Astrocyte of the cerebellum (primary cell): Measurements from ENCODE around the gene UST.

Experiments used
- DNase-seq: peaks from one replicate; pipeline ENCODE4 v3.0.0-alpha.2; 2011; ENCODE audit warnings: low read depth
- H3K4me3 ChIP-seq: 2 replicates; pipeline ENCODE4 v1.5.1; 2011; ENCODE audit warnings: mild to moderate bottlenecking, low read depth, low read length, moderate library complexity
- CTCF ChIP-seq: IDR thresholded peaks from 2 replicates; pipeline ENCODE4 v1.5.1; 2012; ENCODE audit warnings: low read length, low read depth, moderate library complexity, mild to moderate bottlenecking; ENCODE audit errors: missing control alignments
- in situ Hi-C: cut with HindIII; loops from 2 replicates; pipeline ENCODE4 v1.10.0; 2017; ENCODE audit warnings: low sequenced_read_pairs

UST gene

DNA sequence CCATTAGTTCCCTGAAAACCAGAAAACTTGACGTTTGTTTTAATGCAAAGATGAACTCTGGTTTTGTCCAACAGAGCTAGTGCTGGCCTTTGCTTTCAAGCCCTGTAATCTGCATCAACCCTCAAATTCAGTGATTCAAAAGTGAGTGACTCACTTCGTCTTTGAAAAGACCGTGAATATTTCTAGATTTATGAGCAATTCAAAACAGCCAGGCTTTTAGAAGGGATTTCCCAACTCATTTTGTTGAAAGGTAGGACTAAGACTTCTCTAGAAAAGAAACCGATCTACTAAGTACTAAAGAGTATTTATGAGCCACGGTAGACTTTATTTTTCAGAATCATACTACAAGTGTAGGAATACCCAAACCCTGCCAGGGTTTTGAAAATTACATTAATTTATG, 121.5 kb downstream of the UST start:
- no peak for TF ChIP-seq CTCF
- no peak overlapping the region for H3K4me3 ChIP-seq
- in situ Hi-C loops = no loop called here
- DNase-seq = peak; percentile 44

- no peak for DNase-seq
- TF ChIP-seq CTCF = no peak
- no peak overlapping the region for H3K4me3 ChIP-seq
- in situ Hi-C loops = no loop called here
Observed at GRCh38 chr6:148868901-148869300, 122.1 kb downstream of the UST start.

GRCh38 chr6:148869585-148869984, 122.8 kb downstream of the UST start:
- peak; percentile 64 for DNase-seq
- in situ Hi-C loops = no loop called here
- no peak for TF ChIP-seq CTCF
- H3K4me3 ChIP-seq = no peak overlapping the region

DNA sequence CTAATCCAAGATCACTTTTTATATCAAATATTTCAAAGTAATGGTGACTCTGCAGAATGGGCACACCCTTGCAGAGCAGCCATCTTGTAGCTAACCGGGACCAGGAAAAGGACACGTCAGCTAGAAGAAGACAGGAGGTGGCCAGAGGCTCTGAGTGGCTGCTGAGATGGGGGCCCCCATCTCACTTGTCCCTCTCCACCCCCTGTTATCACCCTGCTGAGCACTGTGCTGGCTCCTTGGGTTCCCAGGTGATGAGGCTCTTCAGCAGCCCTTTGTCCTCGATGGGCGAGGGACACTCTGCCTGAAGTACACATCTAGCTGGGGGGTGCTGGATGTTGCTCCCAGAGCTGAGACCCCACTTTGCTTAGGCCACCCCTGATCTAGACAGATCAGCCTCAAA, 126.3 kb downstream of the UST start:
- DNase-seq = no peak
- H3K4me3 ChIP-seq = no peak overlapping the region
- in situ Hi-C loops = loop anchor here (5.0 kb wide), 1 partner anchor 64 kb away; no protein-coding TSS in a partner anchor
- no peak for TF ChIP-seq CTCF

GRCh38 chr6:148873868-148874267, 127.0 kb downstream of the UST start:
- in situ Hi-C loops = loop anchor here (5.0 kb wide), 1 partner anchor 63 kb away; no protein-coding TSS in a partner anchor
- no peak for TF ChIP-seq CTCF
- DNase-seq = no peak

GRCh38 chr6:148874698-148875293, 128.0 kb downstream of the UST start:
- TF ChIP-seq CTCF = no peak
- in situ Hi-C loops = loop anchor here (5.0 kb wide), 1 partner anchor 63 kb away; no protein-coding TSS in a partner anchor
- peak; percentile 88 for DNase-seq
- no peak overlapping the region for H3K4me3 ChIP-seq

More at GRCh38 chr6:148873868-148874267, 127.0 kb downstream of the UST start:
- no peak overlapping the region for H3K4me3 ChIP-seq
